Muscle of leg (tissue), 11 donors: ENCODE results near the gene BFSP1. TPM values are rescaled to one million over a fixed set of nuclear protein-coding genes. Genes with fewer than 3 reads are reported as not detected.

Experiments
- DNase-seq: peaks from one replicate; pipeline ENCODE4 v3.0.0; 2013
- H3K27ac ChIP-seq: one replicate; pipeline ENCODE4 v1.5.1; 2013; ENCODE audit warnings: mild to moderate bottlenecking, low read length, control low read depth
- H3K27me3 ChIP-seq: one replicate; pipeline ENCODE4 v1.6.1; 2013; ENCODE audit warnings: low read length; ENCODE audit not compliant: control insufficient read depth, insufficient read depth
- H3K36me3 ChIP-seq: one replicate; pipeline ENCODE4 v1.6.1; 2013; ENCODE audit warnings: low read length; ENCODE audit not compliant: control insufficient read depth, insufficient read depth
- H3K4me1 ChIP-seq: one replicate; pipeline ENCODE4 v1.6.1; 2013; ENCODE audit warnings: low read length; ENCODE audit not compliant: control insufficient read depth, insufficient read depth
- H3K4me3 ChIP-seq: one replicate; pipeline ENCODE4 v1.5.1; 2013; ENCODE audit warnings: low read length, control low read depth
- H3K9me3 ChIP-seq: replicated peaks from 2 replicates; pipeline ENCODE4 v1.6.1; 2013; ENCODE audit warnings: low read depth, low read length; ENCODE audit not compliant: control insufficient read depth
- WGBS: methylation state at CpG from one replicate; pipeline ENCODE4 v1.1.5; 2013; ENCODE audit warnings: missing lambda C conversion rate; ENCODE audit not compliant: insufficient coverage; 5-methylcytosine and 5-hydroxymethylcytosine counted together
- polyA plus RNA-seq, 8 donors: library from polyadenylated mRNA; unstranded; fragments of 120-200 nt; gene quantifications; one replicate each; pipeline versions ENCODE4 v1.2.1 to v1.2.3, GENCODE V29; 2013; ENCODE audit warnings: inconsistent platforms in 1 of 8, low replicate concordance in 1 of 8; ENCODE audit not compliant: insufficient read length in 8 of 8, insufficient read depth in 1 of 8
- total RNA-seq: library from RNA; stranded (reverse); fragments of 120-200 nt; gene quantifications from one replicate; pipeline ENCODE4 v1.2.4, GENCODE V29; 2013

Gene BFSP1
- total and polyA plus RNA-seq, 9 donors = 2.3 to 4.3 (median 2.8) TPM

DNA sequence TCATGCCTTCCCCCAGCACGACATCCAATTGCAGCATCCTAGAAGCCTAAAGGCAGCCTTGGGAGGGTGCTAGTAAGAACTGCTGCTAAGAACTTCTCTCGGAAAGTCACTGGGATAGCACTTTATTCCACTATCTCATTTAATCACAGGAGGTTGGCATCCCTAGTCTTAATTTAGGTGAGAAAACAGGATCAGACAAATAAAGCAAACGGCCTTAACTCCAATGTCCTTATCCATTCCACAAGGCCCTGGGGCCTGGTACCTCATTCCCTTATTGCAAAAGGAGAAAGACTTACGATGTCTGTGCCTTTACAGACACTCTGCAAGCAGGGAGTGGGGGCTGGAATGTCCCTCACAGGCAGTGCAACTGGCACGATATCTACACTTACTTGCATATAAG, 60.7 kb downstream of the BFSP1 start:
- peaks cover 16% of the 10 kb centered on the region for H3K4me1 ChIP-seq
- H3K4me3 ChIP-seq = no peak overlapping the region
- DNase-seq = no peak
- H3K27ac ChIP-seq = no peak overlapping the region
- no peaks in the 10 kb centered on the region for H3K36me3 ChIP-seq
- H3K9me3 ChIP-seq = no peaks in the 10 kb centered on the region
- H3K27me3 ChIP-seq = peaks cover 3% of the 10 kb centered on the region
- no CpG with 5 or more reads among the region's 5 CpGs for WGBS

DNA sequence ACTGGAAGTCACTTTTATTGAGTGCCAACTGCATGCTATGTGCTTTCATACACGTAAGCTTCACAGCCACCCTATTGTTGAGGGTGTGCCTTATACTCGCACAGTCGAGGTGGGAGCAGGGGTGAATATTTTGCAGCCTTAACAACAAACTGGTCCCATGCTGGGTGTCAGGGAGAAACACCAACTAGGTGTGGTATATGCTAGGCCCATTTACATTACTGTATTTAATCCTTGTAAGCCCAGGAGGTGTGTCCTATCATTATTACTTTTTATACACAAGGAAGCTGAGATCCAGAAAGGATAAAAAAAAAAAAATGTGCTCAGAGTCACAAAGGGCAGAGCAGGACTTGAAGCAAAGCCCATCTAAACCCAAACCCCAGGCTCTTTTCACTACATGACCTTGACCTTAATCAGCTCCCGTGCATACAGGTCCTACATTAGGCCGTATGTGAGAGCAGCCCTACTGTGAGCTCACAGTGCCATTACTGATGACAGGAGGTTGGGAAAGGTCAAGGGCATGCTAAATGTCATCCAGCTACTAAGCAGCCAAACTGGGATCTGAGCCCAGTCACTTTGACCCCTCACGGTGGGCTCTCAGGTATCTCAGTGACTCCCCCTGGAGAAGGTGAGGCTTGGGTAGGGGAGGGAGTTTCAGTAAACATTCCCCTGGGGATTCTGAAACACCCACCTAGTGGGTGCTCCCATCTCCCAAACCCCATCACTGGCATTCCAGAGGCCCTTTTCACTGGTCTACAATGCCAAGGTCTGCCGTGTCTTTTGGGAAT, 61.7 kb downstream of the BFSP1 start:
- Histone ChIP-seq H3K9me3 (no peaks in the 10 kb centered on the region), H3K36me3 (no peaks in the 10 kb centered on the region), H3K27ac (no peak overlapping the region), H3K27me3 (peaks cover 3% of the 10 kb centered on the region), H3K4me3 (no peak overlapping the region), H3K4me1 (peaks cover 16% of the 10 kb centered on the region)
- WGBS = 60% methylated on average over 1 of the region's 7 CpGs
- DNase-seq = no peak

DNA sequence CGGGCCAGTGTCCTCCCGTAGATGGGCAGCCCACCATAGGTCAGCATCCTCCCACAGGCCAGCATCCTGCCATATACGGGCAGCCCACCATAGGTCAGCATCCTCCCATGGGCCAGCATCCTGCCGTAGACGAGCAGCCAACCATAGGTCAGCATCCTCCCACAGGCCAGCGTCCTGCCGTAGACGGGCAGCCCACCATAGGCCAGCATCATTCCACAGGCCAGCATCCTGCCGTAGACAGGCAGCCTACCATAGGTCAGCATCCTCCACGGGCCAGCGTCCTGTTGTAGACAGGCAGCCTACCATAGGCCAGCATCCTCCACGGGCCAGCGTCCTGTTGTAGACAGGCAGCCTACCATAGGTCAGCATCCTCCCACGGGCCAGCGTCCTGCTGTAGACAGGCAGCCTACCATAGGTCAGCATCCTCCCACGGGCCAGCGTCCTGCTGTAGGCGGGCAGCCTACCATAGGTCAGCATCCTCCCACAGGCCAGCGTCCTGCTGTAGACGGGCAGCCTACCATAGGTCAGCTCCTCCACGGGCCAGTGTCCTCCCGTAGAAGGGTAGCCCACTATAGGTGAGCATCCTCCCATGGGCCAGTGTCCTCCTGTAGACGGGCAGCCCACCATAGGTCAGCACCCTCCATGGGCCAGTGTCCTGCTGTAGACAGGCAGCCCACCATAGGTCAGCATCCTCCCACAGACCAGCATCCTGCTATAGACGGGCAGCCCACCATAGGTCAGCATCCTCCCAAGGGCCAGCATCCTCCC, 62.9 kb downstream of the BFSP1 start:
- Histone ChIP-seq H3K4me1 (peaks cover 8% of the 10 kb centered on the region), H3K27me3 (peaks cover 3% of the 10 kb centered on the region), H3K27ac (no peak overlapping the region), H3K4me3 (no peak overlapping the region), H3K9me3 (no peaks in the 10 kb centered on the region), H3K36me3 (no peaks in the 10 kb centered on the region)
- 82% methylated on average over 20 of the region's 24 CpGs for WGBS
- DNase-seq = no peak

DNA sequence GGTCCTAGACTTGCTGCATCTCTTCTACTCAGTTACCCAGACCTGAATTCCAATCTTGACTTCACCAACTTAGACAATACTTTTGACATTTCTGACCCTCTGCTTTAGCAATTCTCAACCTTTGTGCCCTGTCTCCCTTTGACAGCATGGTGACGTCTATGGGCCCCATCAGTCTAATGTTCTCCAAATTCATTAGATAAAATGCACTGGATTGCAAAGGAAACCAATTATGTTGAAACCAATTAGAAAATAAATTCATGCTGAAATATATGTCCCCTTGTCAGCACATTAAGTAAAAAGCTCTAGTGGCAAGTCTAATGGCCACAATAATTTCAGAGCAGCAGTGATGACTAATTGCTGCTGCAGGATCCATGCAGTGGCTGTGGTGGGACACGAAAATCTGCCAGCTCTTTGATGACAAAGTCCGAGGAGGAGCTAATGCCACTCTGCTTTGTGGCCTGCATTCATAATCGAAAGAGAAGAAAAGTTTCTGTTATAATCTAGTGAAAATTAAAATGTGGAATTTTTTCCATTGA, 64.0 kb downstream of the BFSP1 start:
- Histone ChIP-seq H3K36me3 (no peaks in the 10 kb centered on the region), H3K27ac (no peak overlapping the region), H3K4me3 (no peak overlapping the region), H3K9me3 (no peaks in the 10 kb centered on the region), H3K27me3 (peaks cover 3% of the 10 kb centered on the region), H3K4me1 (peaks cover 4% of the 10 kb centered on the region)
- 80% methylated on average over 1 of the region's 4 CpGs for WGBS
- DNase-seq = no peak

DNA sequence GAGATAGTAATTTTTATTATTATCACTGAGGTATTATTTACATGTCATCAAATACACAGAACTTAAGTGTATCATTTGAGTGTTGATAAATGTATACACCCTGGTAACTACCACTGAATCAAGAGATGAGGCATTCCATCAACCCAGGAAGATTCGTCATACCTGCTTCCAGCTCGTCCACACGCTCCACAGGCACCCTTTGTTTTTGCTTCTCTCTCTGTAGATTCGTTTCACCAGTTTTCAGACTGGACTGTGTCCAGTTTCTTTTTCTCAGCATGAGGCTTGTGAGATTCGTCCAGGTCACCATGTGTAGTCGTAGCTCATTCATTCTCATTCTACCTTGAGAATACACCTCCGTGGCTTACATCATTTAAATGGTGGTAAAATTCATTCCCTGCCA, 64.5 kb downstream of the BFSP1 start:
- no peaks in the 10 kb centered on the region for H3K9me3 ChIP-seq
- no peak overlapping the region for H3K27ac ChIP-seq
- 75% methylated on average over 5 of the region's 7 CpGs for WGBS
- H3K4me3 ChIP-seq = no peak overlapping the region
- no peaks in the 10 kb centered on the region for H3K4me1 ChIP-seq
- DNase-seq = no peak
- no peaks in the 10 kb centered on the region for H3K36me3 ChIP-seq
- H3K27me3 ChIP-seq = peaks cover 3% of the 10 kb centered on the region

DNA sequence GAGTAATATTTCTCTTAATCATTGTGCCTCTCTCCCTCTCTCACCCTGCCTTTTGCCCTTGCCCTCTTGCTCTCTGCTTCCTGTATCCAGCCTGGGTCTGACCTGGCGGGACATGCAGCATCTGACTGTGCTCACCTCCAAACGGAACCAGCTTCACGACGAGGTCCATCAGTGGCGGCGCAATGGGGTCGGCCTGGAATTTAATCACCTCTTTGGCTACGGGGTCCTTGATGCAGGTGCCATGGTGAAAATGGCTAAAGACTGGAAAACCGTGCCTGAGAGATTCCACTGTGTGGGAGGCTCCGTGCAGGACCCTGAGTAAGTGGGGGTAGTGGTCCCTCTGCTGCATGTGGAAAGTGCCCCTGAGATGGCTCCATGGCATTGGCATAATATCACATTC, 65.9 kb downstream of the BFSP1 start:
- Histone ChIP-seq H3K9me3 (no peaks in the 10 kb centered on the region), H3K27ac (no peak overlapping the region), H3K4me1 (no peaks in the 10 kb centered on the region), H3K27me3 (peaks cover 3% of the 10 kb centered on the region), H3K4me3 (no peak overlapping the region), H3K36me3 (no peaks in the 10 kb centered on the region)
- no peak for DNase-seq
- WGBS = 88% methylated on average over 8 of the region's 10 CpGs

DNA sequence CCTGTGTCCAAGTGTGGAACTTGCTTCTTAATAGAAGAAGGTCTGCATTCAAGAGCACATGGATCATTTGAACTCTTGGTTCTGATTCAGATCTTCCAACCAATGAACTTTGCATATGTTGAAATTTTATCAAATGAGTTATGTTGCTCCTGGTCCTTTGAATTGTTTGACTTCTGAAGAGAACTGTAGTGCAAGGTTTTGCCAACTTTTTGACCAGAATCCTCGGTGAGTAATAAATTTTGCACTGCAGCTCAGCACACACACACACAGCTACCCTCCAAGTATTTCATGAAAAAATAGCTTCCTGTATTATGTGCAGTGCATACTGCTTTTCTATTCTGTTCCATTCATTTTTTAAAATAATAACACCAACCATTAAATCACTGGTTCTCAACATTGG, 67.5 kb downstream of the BFSP1 start:
- Histone ChIP-seq H3K27ac (no peak overlapping the region), H3K4me1 (no peaks in the 10 kb centered on the region), H3K9me3 (no peaks in the 10 kb centered on the region), H3K27me3 (no peaks in the 10 kb centered on the region), H3K36me3 (no peaks in the 10 kb centered on the region), H3K4me3 (no peak overlapping the region)
- DNase-seq = no peak
- WGBS = no CpG with 5 or more reads among the region's 1 CpG

DNA sequence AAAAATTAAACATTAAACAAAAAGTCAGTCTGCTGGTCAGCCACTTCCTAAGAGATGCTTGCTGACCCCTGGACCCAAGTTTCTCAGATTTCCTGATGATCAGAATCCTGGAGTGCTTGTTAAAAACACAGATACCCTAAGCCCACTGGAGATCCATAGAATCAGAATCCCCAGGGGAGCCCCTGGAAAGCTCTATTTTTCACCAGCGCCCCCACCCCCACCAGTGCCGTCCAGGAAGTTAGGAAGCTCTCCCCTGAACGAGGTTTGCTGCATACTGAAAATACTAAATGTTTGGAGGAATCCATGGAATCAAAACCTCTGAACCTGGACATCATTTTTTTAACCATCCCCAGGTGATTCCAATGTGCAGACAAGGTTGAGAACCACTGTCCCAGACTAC, 69.2 kb downstream of the BFSP1 start:
- no peak for DNase-seq
- Histone ChIP-seq H3K36me3 (no peaks in the 10 kb centered on the region), H3K9me3 (no peaks in the 10 kb centered on the region), H3K4me3 (no peak overlapping the region), H3K4me1 (no peaks in the 10 kb centered on the region), H3K27me3 (no peaks in the 10 kb centered on the region), H3K27ac (no peak overlapping the region)
- no CpG with 5 or more reads among the region's 3 CpGs for WGBS

DNA sequence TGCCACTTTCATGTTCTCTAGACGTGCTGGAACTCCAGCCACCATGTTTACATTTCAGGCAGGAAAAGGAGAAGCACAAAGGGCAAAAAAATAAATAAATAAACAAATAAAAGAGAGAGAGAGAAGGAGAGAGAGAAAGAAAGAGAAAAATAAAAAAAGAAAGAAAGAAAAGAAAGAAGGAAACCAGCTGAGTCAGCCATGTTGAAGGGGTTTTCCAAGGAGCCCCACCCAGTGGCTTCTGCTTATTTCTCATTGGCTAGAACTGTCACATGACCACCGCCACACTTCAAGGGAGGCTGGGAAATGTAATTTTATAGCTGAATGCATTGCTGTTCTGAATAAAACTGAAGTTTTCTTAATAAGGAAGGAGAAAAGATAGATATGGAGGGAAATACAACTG, 71.1 kb downstream of the BFSP1 start:
- no CpG with 5 or more reads among the region's 2 CpGs for WGBS
- H3K27ac ChIP-seq = no peak overlapping the region
- H3K9me3 ChIP-seq = no peaks in the 10 kb centered on the region
- no peaks in the 10 kb centered on the region for H3K4me1 ChIP-seq
- DNase-seq = no peak
- H3K4me3 ChIP-seq = no peak overlapping the region
- no peaks in the 10 kb centered on the region for H3K27me3 ChIP-seq
- H3K36me3 ChIP-seq = no peaks in the 10 kb centered on the region

DNA sequence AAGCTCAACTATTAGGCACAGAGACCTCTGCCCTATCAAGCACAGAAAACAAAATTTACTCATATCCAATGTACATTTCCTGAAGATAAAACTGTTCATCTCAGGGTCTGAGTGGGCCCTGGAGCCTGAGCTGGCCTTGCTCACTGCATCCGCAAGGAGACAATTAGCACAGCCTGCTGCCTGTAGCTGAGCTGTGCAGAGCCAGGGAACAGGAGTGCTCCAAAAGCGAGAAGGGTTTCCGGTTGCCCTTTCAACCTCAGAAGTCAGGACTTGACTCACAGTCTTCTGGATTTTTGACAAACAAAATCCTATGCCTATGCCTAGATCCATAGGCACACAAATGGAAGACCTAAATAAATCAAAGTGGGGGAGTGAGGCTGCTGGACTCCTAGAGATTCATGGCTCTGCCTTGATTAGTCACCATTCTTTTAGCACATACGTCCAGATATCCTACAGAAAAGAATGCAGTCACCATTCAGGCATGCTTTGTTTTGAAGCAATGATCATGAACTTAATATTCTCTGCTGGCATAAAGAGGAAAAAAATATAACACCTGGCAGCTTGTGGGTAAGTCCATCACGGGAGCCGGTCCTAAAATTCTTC, 73.5 kb downstream of the BFSP1 start:
- 62% methylated on average over 1 of the region's 6 CpGs for WGBS
- H3K36me3 ChIP-seq = no peaks in the 10 kb centered on the region
- H3K4me3 ChIP-seq = no peak overlapping the region
- H3K9me3 ChIP-seq = peaks cover 2% of the 10 kb centered on the region
- no peaks in the 10 kb centered on the region for H3K4me1 ChIP-seq
- H3K27me3 ChIP-seq = peaks cover 5% of the 10 kb centered on the region
- DNase-seq = no peak
- no peak overlapping the region for H3K27ac ChIP-seq
